GM18526 (cell line): Measurements from ENCODE around the gene NPR3.

Experiments used
- POLR2A ChIP-seq: IDR thresholded peaks from 3 replicates; pipeline ENCODE4 v1.6.1; 2011; ENCODE audit not compliant: insufficient read length; ENCODE audit errors: extremely low read depth

The NPR3 gene

DNA sequence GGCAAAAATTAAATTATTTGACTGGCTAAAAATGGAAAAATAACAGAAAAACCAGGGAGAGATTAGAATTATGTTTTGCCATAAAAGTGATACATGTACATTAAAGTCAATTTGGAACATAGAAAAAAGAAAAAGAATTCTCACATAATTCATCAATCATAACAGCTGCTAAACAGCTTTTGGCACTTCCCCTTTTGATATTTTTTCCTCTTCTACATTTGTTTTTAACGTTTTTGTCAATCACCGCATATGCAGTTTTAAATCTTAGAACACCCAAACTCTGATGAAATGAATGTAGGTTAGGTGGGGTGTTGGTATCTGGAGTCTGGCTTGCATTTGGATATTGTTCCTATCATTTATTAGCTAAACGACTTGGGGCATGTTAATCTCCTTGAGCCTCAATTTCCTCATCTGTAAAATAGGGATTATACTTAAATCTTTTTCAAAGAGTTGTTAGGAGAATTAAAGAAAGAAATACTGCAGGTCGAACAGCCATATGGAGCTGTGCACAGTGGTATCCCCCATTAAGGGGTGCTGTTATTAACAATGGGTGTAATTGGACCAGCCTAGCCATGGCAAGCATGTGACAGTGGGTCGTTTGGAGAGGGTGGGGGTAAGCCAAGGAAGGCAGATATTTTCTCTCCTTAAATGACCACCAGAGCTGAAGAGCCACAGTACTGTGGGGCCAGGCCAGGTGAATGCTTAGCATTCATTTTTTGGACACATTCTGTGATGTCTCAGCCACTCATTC lies 22.6 kb downstream of the NPR3 start:
- TF ChIP-seq POLR2A: no peak

GRCh38 chr5:32734827-32735378 lies 23.8 kb downstream of the NPR3 start:
- TF ChIP-seq POLR2A: no peak

DNA sequence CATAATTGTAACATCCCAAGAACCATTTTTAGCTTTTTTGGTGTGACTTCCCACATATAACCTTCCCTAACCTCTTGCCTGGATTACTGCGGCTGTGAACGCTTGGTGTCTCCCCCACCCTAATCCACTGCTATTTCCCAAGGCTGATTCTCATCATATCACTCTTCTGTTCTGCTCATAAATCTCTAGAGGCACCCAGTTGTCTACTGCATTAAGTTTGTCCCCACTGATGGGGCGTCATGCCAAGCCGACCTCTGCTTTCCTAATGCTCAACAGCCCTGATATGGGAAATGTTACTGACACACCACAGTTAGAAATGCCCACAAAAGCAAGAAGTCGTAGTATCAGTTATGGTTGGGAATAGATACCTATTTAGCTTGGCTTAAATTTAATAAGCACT lies 24.4 kb downstream of the NPR3 start:
- TF ChIP-seq POLR2A: no peak

DNA sequence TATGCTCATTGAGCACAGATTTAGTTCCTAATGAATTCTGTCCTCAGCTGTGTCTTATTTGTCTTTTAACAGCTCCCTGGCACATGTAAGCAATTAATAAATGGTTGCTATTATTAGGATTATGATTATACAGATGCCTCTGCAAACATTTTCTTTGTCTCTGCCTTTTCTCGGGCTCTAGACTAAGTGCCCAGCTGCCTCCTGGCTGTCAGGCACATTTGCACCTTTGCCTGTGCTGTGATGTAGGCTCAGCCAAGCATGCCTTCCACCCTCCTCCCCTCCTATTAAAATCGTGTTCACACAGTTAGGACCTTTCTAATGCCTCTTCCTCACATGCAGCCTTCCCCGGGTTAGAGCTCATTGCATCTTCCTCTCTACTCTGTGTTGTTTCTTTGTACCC lies 25.7 kb downstream of the NPR3 start:
- TF ChIP-seq POLR2A: no peak

GRCh38 chr5:32740651-32741050 lies 29.5 kb downstream of the NPR3 start:
- no peak for TF ChIP-seq POLR2A

- no peak for TF ChIP-seq POLR2A
These were observed 34.2 kb downstream of the NPR3 start for GRCh38 chr5:32745317-32745716.

DNA sequence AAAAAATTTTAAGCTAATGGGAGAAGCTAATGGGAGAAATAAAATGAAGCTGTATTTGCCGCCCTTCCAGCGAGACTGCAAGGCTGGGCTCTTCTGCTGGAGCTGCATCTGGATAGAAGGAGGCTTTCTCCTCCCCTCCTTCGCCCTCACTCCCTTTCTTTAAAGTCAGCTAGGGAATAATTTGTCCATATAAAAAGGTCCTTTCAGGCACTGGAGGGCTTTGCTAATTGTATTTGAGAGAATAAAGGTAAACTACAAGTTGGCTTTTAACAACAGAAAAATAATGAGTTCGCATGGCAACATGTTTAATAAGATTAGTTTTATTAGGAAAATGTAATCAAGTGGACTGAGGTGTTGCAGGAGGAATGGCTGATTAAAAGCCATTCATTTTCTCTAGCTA lies 41.3 kb downstream of the NPR3 start:
- no peak for TF ChIP-seq POLR2A

DNA sequence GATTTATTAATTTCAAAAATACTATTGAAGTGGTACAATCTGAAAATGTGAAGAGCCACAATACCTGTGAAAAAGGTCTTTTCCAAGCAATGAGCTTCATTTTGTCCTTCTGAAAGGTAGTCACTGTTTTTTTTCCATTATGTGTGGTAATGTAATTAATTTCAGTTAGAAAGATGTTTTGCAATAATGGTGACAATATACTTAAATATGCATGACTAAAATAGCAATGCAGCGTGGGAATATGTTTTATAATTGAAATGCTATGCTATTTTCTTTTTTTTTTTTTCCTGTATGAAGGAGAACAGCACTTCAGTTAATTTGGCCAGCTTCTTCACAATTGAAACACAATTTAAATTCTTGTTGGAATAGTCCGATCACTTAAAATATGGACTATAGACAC lies 41.9 kb downstream of the NPR3 start:
- TF ChIP-seq POLR2A: no peak

DNA sequence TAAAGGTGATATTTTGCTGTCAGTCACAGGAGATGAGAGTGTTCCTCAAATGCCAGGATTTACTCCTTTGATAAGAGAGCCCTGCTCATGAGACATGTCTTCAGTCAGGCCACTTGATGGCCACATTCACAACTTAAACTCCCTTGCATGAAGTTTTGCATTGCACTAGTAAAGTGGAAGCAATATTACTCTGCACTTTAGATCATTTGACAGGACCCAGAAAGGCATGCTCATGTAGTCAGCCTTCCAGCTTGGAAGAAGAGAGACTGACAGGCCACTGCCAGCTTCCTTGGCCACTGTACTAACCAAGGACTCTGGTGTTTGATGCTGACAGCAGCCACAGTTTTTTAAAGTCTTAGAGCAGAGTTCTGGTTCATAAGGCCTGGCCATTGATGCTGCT lies 42.6 kb downstream of the NPR3 start:
- TF ChIP-seq POLR2A: no peak

- no peak for TF ChIP-seq POLR2A
These were observed 43.2 kb downstream of the NPR3 start for GRCh38 chr5:32754284-32754683.

DNA sequence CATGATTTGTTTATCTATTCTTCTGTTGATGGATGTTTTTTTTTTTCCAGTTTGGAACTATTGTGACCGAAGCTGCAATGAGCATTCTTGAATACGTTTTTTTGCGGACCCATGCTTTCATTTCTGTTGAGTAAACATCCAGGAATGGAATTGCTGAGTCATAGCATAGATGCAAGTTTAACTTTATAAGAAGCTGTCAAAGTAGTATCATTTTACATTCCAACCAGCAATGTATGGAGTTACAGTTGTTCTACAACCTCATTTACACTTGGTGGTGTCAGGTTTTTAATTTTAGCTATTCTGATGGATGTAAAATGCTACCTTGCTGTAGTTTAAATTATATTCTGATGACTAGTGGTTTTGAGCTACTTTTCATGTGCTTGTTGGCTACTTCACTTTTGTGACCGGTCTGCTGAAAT lies 49.0 kb downstream of the NPR3 start:
- no peak for TF ChIP-seq POLR2A

DNA sequence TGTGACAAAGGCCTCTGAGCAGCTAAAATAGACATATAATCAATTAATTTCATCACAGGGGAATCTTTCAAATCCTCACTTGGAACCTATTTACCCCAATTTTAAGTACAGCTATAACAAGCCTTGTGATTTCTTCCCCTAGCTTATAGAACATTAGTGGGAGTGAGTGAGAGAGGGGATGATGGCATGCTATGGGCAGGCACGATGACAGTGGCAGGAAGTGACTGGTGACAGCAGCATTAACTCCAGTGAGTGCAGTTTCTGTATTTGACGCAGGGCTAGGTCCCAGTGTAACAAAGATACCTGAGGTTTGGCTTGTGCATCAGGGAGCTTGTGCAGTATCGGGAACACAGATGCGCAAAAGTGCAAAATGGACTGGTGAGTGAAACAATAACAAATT lies 54.1 kb downstream of the NPR3 start:
- TF ChIP-seq POLR2A: no peak

- TF ChIP-seq POLR2A: no peak
These were observed 56.9 kb downstream of the NPR3 start for GRCh38 chr5:32767948-32768467.

DNA sequence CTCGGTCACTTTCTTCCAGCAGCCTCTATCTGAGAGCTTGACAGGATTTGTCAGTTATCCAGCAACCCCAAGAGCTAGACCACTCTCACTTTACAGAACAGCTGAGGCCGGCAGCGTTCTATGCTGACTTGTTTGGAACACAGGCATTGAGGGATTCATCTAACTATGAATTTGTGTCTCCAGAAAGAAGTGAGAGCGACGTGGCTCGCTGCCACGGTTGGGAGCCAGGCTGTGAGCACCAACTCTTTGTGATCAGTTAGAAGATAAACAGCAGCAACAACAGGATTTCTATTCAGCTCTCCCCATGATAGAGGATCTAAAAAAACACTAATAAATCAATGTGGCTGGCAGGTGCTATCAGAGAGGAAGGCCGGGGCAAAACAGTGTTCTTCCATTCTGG lies 58.6 kb downstream of the NPR3 start:
- no peak for TF ChIP-seq POLR2A

DNA sequence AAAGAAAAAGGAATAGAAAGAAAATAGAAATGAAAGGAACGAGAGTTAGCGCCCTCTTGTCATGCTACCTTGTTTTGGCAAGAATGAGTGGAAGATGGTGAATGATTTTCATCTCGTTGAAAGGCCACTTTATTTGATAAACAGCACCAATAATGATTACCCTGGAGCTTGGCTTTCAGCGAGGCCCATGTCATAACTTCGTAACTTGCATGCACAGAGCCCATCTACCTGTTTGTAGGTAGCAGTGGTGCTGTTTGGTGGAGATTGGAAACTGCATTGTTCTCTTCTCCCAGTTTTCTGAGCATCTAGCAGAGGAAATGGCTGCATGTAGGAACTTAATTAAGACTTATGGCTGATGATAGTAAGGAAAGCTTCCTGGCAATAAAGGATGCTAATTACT lies 59.3 kb downstream of the NPR3 start:
- TF ChIP-seq POLR2A: no peak

DNA sequence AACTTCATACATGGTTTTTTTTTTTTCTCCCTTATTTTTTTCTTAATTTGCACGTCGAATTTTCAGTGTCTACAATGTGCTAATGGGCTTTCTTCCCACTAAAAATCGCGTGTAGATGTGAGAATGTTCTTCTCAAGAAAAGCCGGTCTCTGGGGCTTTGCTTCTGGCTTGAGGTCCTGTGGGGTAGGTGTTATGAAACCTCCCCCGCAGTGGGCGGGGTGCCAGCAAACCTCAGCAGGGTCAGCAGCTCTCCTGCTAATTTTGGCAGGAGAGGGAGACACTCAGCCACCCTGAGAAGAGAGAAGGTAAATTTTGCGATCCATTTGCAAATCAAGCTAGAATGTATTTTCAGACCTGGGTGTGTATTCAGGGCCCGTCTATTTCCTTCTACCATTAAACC lies 59.9 kb downstream of the NPR3 start:
- no peak for TF ChIP-seq POLR2A

- TF ChIP-seq POLR2A: no peak
These were observed 62.8 kb downstream of the NPR3 start for GRCh38 chr5:32773944-32774343.
